PFSK-1 (cell line): ENCODE results near the gene CUL5.

Experiments
- POLR2AphosphoS5 ChIP-seq: IDR thresholded peaks from 2 replicates; pipeline ENCODE4 v1.6.1; 2012; ENCODE audit warnings: low read depth, mild to moderate bottlenecking, control low read depth, low read length, moderate library complexity
- SIN3A ChIP-seq: IDR thresholded peaks from 2 replicates; pipeline ENCODE4 v1.6.1; 2012; ENCODE audit warnings: mild to moderate bottlenecking, low read length, moderate library complexity, borderline replicate concordance; ENCODE audit not compliant: insufficient read depth

GRCh38 chr11:108027057-108027456 is 18.4 kb downstream of the CUL5 start:
- TF ChIP-seq SIN3A, result no peak
- no peak for TF ChIP-seq POLR2AphosphoS5
